ENCODE measurements around the gene FAM47E. TPM values are rescaled to one million over a fixed set of nuclear protein-coding genes. Genes with fewer than 3 reads are reported as not detected.

Gene FAM47E
- total and polyA plus RNA-seq, 2 experiments from 2014 or later = 9.3 to 11.1 TPM

GRCh38 chr4:76260571-76260970, 9.1 kb downstream of the FAM47E start:
- no peak for DNase-seq (ENCODE audit: low spot score)
- H3K4me2 ChIP-seq = peak overlapping the region; percentile 28
- no peaks in the 10 kb centered on the region for H3K9me3 ChIP-seq (ENCODE audit: low read depth)
- 57% methylated on average over 1 of the region's 1 CpG for WGBS (ENCODE audit: low lambda C conversion rate, missing lambda C conversion rate)
- no peaks in the 10 kb centered on the region for H3K79me2 ChIP-seq
- no peak overlapping the region for H2AFZ ChIP-seq
- no peaks in the 10 kb centered on the region for H3K4me1 ChIP-seq (ENCODE audit: insufficient read depth)
- peak overlapping the region; percentile 3 for H3K27ac ChIP-seq
- H3K36me3 ChIP-seq (replicated peaks; ENCODE audit: insufficient read depth, low read depth) = no peaks in the 10 kb centered on the region
- no peaks in the 10 kb centered on the region for H3K9me2 ChIP-seq (replicated peaks; ENCODE audit: insufficient read depth)
- H4K20me1 ChIP-seq (ENCODE audit: insufficient read depth, poor library complexity, severe bottlenecking) = no peaks in the 10 kb centered on the region
- H3K4me3 ChIP-seq = no peak overlapping the region
- no peak for TF ChIP-seq CTCF (IDR thresholded peaks at IDR 0.05; ENCODE audit: poor library complexity)
- TF ChIP-seq EZH2 (IDR thresholded peaks at IDR 0.05; ENCODE audit: borderline replicate concordance) = no peak
- TF ChIP-seq EZH2phosphoT487 (IDR thresholded peaks at IDR 0.05; ENCODE audit: low read depth, severe bottlenecking, unreplicated experiment) = no peak
- H3K27me3 ChIP-seq = no peaks in the 10 kb centered on the region

GRCh38 chr4:76265631-76266218, 14.2 kb downstream of the FAM47E start:
- Histone ChIP-seq H4K20me1 (ENCODE audit: insufficient read depth, poor library complexity, severe bottlenecking) (no peaks in the 10 kb centered on the region), H2AFZ (no peak overlapping the region), H3K9me3 (ENCODE audit: low read depth) (no peaks in the 10 kb centered on the region), H3K4me2 (no peak overlapping the region), H3K9me2 (replicated peaks; ENCODE audit: insufficient read depth) (no peaks in the 10 kb centered on the region), H3K4me3 (no peak overlapping the region), H3K36me3 (replicated peaks; ENCODE audit: insufficient read depth, low read depth) (no peaks in the 10 kb centered on the region), H3K4me1 (ENCODE audit: insufficient read depth) (no peaks in the 10 kb centered on the region), H3K27me3 (no peaks in the 10 kb centered on the region), H3K27ac (no peak overlapping the region), H3K79me2 (no peaks in the 10 kb centered on the region)
- DNase-seq (ENCODE audit: low spot score) = no peak
- TF ChIP-seq CTCF (IDR thresholded peaks at IDR 0.05; ENCODE audit: poor library complexity) (no peak), EZH2phosphoT487 (IDR thresholded peaks at IDR 0.05; ENCODE audit: low read depth, severe bottlenecking, unreplicated experiment) (no peak), EZH2 (IDR thresholded peaks at IDR 0.05; ENCODE audit: borderline replicate concordance) (no peak)
- 83% methylated on average over 6 of the region's 6 CpGs for WGBS (ENCODE audit: low lambda C conversion rate, missing lambda C conversion rate)

GRCh38 chr4:76266627-76267026, 15.1 kb downstream of the FAM47E start:
- WGBS (ENCODE audit: low lambda C conversion rate, missing lambda C conversion rate) = 75% methylated on average over 3 of the region's 3 CpGs
- TF ChIP-seq EZH2phosphoT487 (IDR thresholded peaks at IDR 0.05; ENCODE audit: low read depth, severe bottlenecking, unreplicated experiment) (no peak), EZH2 (IDR thresholded peaks at IDR 0.05; ENCODE audit: borderline replicate concordance) (no peak), CTCF (IDR thresholded peaks at IDR 0.05; ENCODE audit: poor library complexity) (no peak)
- no peaks in the 10 kb centered on the region for H3K9me2 ChIP-seq (replicated peaks; ENCODE audit: insufficient read depth)
- no peaks in the 10 kb centered on the region for H4K20me1 ChIP-seq (ENCODE audit: insufficient read depth, poor library complexity, severe bottlenecking)
- H3K79me2 ChIP-seq = no peaks in the 10 kb centered on the region
- DNase-seq (ENCODE audit: low spot score) = no peak
- no peak overlapping the region for H2AFZ ChIP-seq
- H3K27me3 ChIP-seq = no peaks in the 10 kb centered on the region
- no peak overlapping the region for H3K4me2 ChIP-seq
- no peaks in the 10 kb centered on the region for H3K4me1 ChIP-seq (ENCODE audit: insufficient read depth)
- no peak overlapping the region for H3K27ac ChIP-seq
- no peak overlapping the region for H3K4me3 ChIP-seq
- no peaks in the 10 kb centered on the region for H3K36me3 ChIP-seq (replicated peaks; ENCODE audit: insufficient read depth, low read depth)
- H3K9me3 ChIP-seq (ENCODE audit: low read depth) = no peaks in the 10 kb centered on the region

Data from hepatocyte (in vitro differentiated cells).